Measurements from ENCODE around the gene SMIM35.

GRCh38 chr11:118105657-118106305, 19.0 kb upstream of the SMIM35 start:
- TF ChIP-seq EZH2 (conservative IDR thresholded peaks at IDR 0.05; ENCODE audit: low read depth, low read length) = no peak
- no peak for TF ChIP-seq ZNF501 (CRISPR knock-in tag; IDR thresholded peaks at IDR 0.05)
- no peak for TF ChIP-seq YY1 (IDR thresholded peaks at IDR 0.05; ENCODE audit: insufficient read depth, insufficient replicate concordance, low read depth, low read length)
- TF ChIP-seq ZNF382 (CRISPR knock-in tag; IDR thresholded peaks at IDR 0.05; ENCODE audit: borderline replicate concordance) = no peak
- no peak for TF ChIP-seq NCOA2 (CRISPR knock-in tag; IDR thresholded peaks at IDR 0.05)
- no peak for TF ChIP-seq ZSCAN9 (CRISPR knock-in tag; IDR thresholded peaks at IDR 0.05; ENCODE audit: borderline replicate concordance)
- TF ChIP-seq ZFP91 (CRISPR knock-in tag; IDR thresholded peaks at IDR 0.05; ENCODE audit: borderline replicate concordance) = no peak
- no peak for TF ChIP-seq RNF219 (CRISPR knock-in tag; IDR thresholded peaks at IDR 0.05)
- no peak for TF ChIP-seq MTF1 (CRISPR knock-in tag; IDR thresholded peaks at IDR 0.05)
- TF ChIP-seq FOXK1 (CRISPR knock-in tag; IDR thresholded peaks at IDR 0.05; ENCODE audit: borderline replicate concordance, low read depth) = no peak
